MCF 10A (cell line): ENCODE data around the gene GGPS1. TPM values are rescaled to one million over a fixed set of nuclear protein-coding genes. Genes with fewer than 3 reads are reported as not detected.
"Not testable (repeated sequence)": the region's sequence is repeated elsewhere in the genome, so short reads cannot be mapped to it uniquely, and the experiment has no call there.

Experiments
- BruUV-seq: library from RNA; stranded (reverse); fragments of 400-500 nt; replicated peaks from 2 replicates; lab custom pipeline; 2021; lab: Mats Ljungman, UMichigan
- CTCF ChIA-PET: fragments of 300-600 bp; sonication (Branson Sonifier 250); formaldehyde crosslinking; extraction: SDS; loops from one replicate; lab custom pipeline; 2021; ENCODE audit warnings: antibody characterized with exemption, inconsistent platforms; lab: Yijun Ruan, JAX
- POLR2A ChIA-PET: fragments of 300-600, 350-650 bp; sonication (Branson Sonifier 250); formaldehyde crosslinking; extraction: SDS; loops from one replicate; lab custom pipeline; 2020; ENCODE audit warnings: antibody characterized with exemption, inconsistent platforms; lab: Yijun Ruan, JAX
- DNase-seq: peaks from one replicate; pipeline ENCODE4 v3.0.0-alpha.2; 2018; ENCODE audit not compliant: unreplicated experiment
- H3K27ac Mint-ChIP-seq: one replicate; pipeline ENCODE4 v1.8.0; 2022; ENCODE audit warnings: mild to moderate bottlenecking, low read depth, mixed read lengths; ENCODE audit not compliant: unreplicated experiment
- H3K27me3 Mint-ChIP-seq: one replicate; pipeline ENCODE4 v1.8.0; 2022; ENCODE audit warnings: mixed read lengths; ENCODE audit not compliant: insufficient read depth, unreplicated experiment
- H3K36me3 Mint-ChIP-seq: one replicate; pipeline ENCODE4 v1.8.0; 2022; ENCODE audit warnings: mild to moderate bottlenecking, moderate library complexity, mixed read lengths; ENCODE audit not compliant: insufficient read depth, unreplicated experiment
- H3K4me1 Mint-ChIP-seq: one replicate; pipeline ENCODE4 v1.8.0; 2022; ENCODE audit warnings: mixed read lengths; ENCODE audit not compliant: insufficient read depth, unreplicated experiment
- H3K4me3 Mint-ChIP-seq: one replicate; pipeline ENCODE4 v1.8.0; 2022; ENCODE audit warnings: mild to moderate bottlenecking, moderate library complexity, mixed read lengths; ENCODE audit not compliant: unreplicated experiment
- H3K9me3 Mint-ChIP-seq: one replicate; pipeline ENCODE4 v1.8.0; 2022; ENCODE audit warnings: mixed read lengths; ENCODE audit not compliant: unreplicated experiment
- CTCF ChIP-seq: fragments of 200-600 bp; IDR thresholded peaks from one replicate; pipeline ENCODE4 v1.8.0; 2022; ENCODE audit warnings: antibody characterized with exemption, mild to moderate bottlenecking; ENCODE audit not compliant: unreplicated experiment
- intact Hi-C: fragments of 100-400 bp; cut with micrococcal nuclease; formaldehyde crosslinking; loops from 2 replicates; pipeline ENCODE4 v1.14.1; 2022
- total RNA-seq: library from RNA; stranded (reverse); gene quantifications from 2 replicates; pipeline ENCODE4 v1.2.3, GENCODE V29; 2022

GGPS1 gene
- total RNA-seq, 1 experiment from 2014 or later = 74.8 TPM

- POLR2A ChIA-PET = interaction anchor here (0.6 to 1.5 kb wide), 5 partner anchors 8 to 1448 kb away, joined by 3 to 7 read pairs (median 3); no protein-coding TSS in a partner anchor
- Mint-ChIP-seq H3K4me1 (peaks cover 25% of the 10 kb centered on the region), H3K4me3 (no peak overlapping the region), H3K36me3 (peaks cover 7% of the 10 kb centered on the region), H3K9me3 (no peaks in the 10 kb centered on the region), H3K27me3 (no peaks in the 10 kb centered on the region), H3K27ac (no peak overlapping the region)
- DNase-seq = no peak
- intact Hi-C loops = no loop called here
- TF ChIP-seq CTCF = no peak
- BruUV-seq = no TSS peak
- CTCF ChIA-PET = interaction anchor here (0.7 to 1.2 kb wide), 4 partner anchors 17 to 1384 kb away, joined by 3 to 5 read pairs (median 3); no protein-coding TSS in a partner anchor
Measured at GRCh38 chr1:235280467-235280866, 47.9 kb upstream of the GGPS1 start.

DNA sequence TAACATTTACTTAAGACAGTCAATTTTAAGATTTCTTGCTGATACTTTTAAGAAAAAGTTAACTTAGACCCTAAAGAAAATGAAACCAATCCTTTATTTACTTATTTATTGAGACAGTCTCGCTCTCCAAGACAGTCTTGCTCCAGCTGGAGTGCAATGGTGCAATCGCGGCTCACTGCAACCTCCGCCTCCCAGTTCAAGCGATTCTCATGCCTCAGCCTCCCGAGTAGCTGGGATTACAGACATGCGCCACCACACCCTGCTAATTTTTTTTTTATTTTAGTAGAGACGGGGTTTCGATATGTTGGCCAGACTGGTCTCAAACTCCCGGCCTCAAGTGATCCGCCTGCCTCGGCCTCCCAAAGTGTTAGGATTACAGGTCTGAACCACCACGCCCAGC, 44.7 kb upstream of the GGPS1 start:
- H3K9me3 Mint-ChIP-seq, intact Hi-C loops, BruUV-seq, H3K36me3 Mint-ChIP-seq, H3K27me3 Mint-ChIP-seq, H3K27ac Mint-ChIP-seq, H3K4me3 Mint-ChIP-seq, DNase-seq: not testable (repeated sequence)
- peaks cover 37% of the 10 kb centered on the region for H3K4me1 Mint-ChIP-seq
- CTCF ChIA-PET = interaction anchor here (1.2 to 3.1 kb wide), 3 partner anchors 10 to 133 kb away, joined by 3 to 15 read pairs (median 4); no protein-coding TSS in a partner anchor
- POLR2A ChIA-PET = interaction anchor here (1.4 to 1.8 kb wide), 4 partner anchors 9 to 221 kb away, joined by 3 to 10 read pairs (median 6); partner anchors contain the start of gene B3GALNT2

- Mint-ChIP-seq H3K27me3 (no peaks in the 10 kb centered on the region), H3K27ac (no peak overlapping the region), H3K9me3 (no peaks in the 10 kb centered on the region), H3K36me3 (no peaks in the 10 kb centered on the region), H3K4me3 (no peak overlapping the region), H3K4me1 (peaks cover 37% of the 10 kb centered on the region)
- DNase-seq = no peak
- ChIA-PET POLR2A (interaction anchor here (1.4 to 1.8 kb wide), 4 partner anchors 9 to 220 kb away, joined by 3 to 10 read pairs (median 6); partner anchors contain the start of gene B3GALNT2), CTCF (interaction anchor here (0.6 to 3.1 kb wide), 6 partner anchors 11 to 499 kb away, joined by 3 to 15 read pairs (median 4); no protein-coding TSS in a partner anchor)
- BruUV-seq = no TSS peak
- no peak for TF ChIP-seq CTCF
- intact Hi-C loops = no loop called here
Measured at GRCh38 chr1:235284231-235284769, 44.1 kb upstream of the GGPS1 start.

DNA sequence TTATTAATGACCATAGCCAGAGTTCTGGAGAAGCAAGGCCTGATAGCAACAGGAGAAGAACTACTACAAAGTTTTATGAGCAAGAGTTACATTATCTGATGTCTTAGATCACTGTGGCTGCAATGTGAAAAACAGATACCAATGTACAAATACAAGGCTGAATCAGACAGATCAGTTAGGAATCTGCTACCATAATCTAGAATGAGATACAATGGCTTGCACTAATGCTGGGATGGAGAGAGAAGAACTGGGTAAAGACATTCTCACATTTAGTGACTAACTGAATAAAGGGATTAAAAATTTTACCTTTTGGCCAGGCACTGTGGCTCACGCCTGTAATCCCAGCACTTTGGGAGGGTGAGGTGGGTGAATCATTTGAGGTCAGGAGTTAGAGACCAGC, 41.7 kb upstream of the GGPS1 start:
- Mint-ChIP-seq H3K27ac (no peak overlapping the region), H3K27me3 (no peaks in the 10 kb centered on the region), H3K4me1 (peaks cover 29% of the 10 kb centered on the region), H3K36me3 (no peaks in the 10 kb centered on the region), H3K4me3 (no peak overlapping the region), H3K9me3 (no peaks in the 10 kb centered on the region)
- POLR2A ChIA-PET = interaction anchor here (1.4 to 1.5 kb wide), 2 partner anchors 16 to 38 kb away, joined by 4 read pairs; no protein-coding TSS in a partner anchor
- no TSS peak for BruUV-seq
- TF ChIP-seq CTCF = no peak
- intact Hi-C loops = no loop called here
- CTCF ChIA-PET = interaction anchor here (0.6 kb wide), 1 partner anchor 75 kb away, joined by 3 read pairs; no protein-coding TSS in a partner anchor
- DNase-seq = peak; percentile 29
